Upper lobe of right lung (tissue), 1 donor: ENCODE results near the gene CHRNA4. TPM values are rescaled to one million over a fixed set of nuclear protein-coding genes. Genes with fewer than 3 reads are reported as not detected.

ENCODE experiments used
- ATAC-seq: fragments of 200-7000 bp; cut with Tn5 transposase; one replicate; pipeline ENCODE4 v1.9.1; 2020; ENCODE audit warnings: mild to moderate bottlenecking, moderate library complexity
- DNase-seq: peaks from one replicate; pipeline ENCODE4 v3.0.0-alpha.2; 2020
- H3K27ac ChIP-seq: fragments of 200-600 bp; one replicate; pipeline ENCODE4 v1.8.0; 2022
- H3K27me3 ChIP-seq: fragments of 200-600 bp; one replicate; pipeline ENCODE4 v1.8.0; 2022; ENCODE audit warnings: mild to moderate bottlenecking
- H3K36me3 ChIP-seq: fragments of 200-600 bp; one replicate; pipeline ENCODE4 v1.8.0; 2022
- H3K4me1 ChIP-seq: fragments of 200-600 bp; one replicate; pipeline ENCODE4 v1.8.0; 2022
- H3K4me3 ChIP-seq: fragments of 200-600 bp; one replicate; pipeline ENCODE4 v1.8.0; 2022; ENCODE audit warnings: mild to moderate bottlenecking
- H3K9me3 ChIP-seq: fragments of 200-600 bp; one replicate; pipeline ENCODE4 v1.8.0; 2022
- CTCF ChIP-seq: fragments of 200-600 bp; IDR thresholded peaks from one replicate; pipeline ENCODE4 v1.8.0; 2022; ENCODE audit warnings: antibody characterized with exemption
- intact Hi-C: fragments of 100-400 bp; cut with DNase I; formaldehyde crosslinking; loops from one replicate; pipeline ENCODE4 v1.11.0; 2022
- total RNA-seq: library from RNA; stranded (reverse); fragmentation: NEBNext Ultra II Directional; extraction: Animal tissue kit (Norgen Biotek cat#: 25700); gene quantifications from one replicate; pipeline ENCODE4 v1.2.1, GENCODE V29; 2021
- donor health status: DM: no; HTN: yes; CAD: no; lungs with severe emphysema.

Gene CHRNA4
- total RNA-seq, 1 donor from 2014 or later, result 0.06 TPM

- Histone ChIP-seq H3K27me3 (peaks cover 52% of the 10 kb centered on the region), H3K4me3 (no peak overlapping the region), H3K4me1 (no peaks in the 10 kb centered on the region), H3K9me3 (no peaks in the 10 kb centered on the region), H3K36me3 (no peaks in the 10 kb centered on the region), H3K27ac (no peak overlapping the region)
- no peak for DNase-seq
- intact Hi-C loops, result no loop called here
- ATAC-seq, result no peak
- no peak for TF ChIP-seq CTCF
Measured at GRCh38 chr20:63364801-63365585, 3.8 kb upstream of the CHRNA4 start.

- no peak for ATAC-seq
- H3K4me3 ChIP-seq, result no peak overlapping the region
- no peak overlapping the region for H3K27ac ChIP-seq
- H3K27me3 ChIP-seq, result peaks cover 58% of the 10 kb centered on the region
- no peak for DNase-seq
- no peaks in the 10 kb centered on the region for H3K36me3 ChIP-seq
- H3K9me3 ChIP-seq, result no peaks in the 10 kb centered on the region
- intact Hi-C loops, result no loop called here
- TF ChIP-seq CTCF, result no peak
- H3K4me1 ChIP-seq, result no peaks in the 10 kb centered on the region
Measured at GRCh38 chr20:63363981-63364561, 2.9 kb upstream of the CHRNA4 start.

- intact Hi-C loops, result no loop called here
- ATAC-seq (no peak), DNase-seq (no peak)
- Histone ChIP-seq H3K27ac (no peak overlapping the region), H3K4me1 (no peaks in the 10 kb centered on the region), H3K4me3 (no peak overlapping the region), H3K27me3 (peaks cover 64% of the 10 kb centered on the region), H3K36me3 (no peaks in the 10 kb centered on the region), H3K9me3 (no peaks in the 10 kb centered on the region)
- TF ChIP-seq CTCF, result no peak
Measured at GRCh38 chr20:63363013-63363957, 2.1 kb upstream of the CHRNA4 start.

- ATAC-seq (no peak), DNase-seq (no peak)
- no peaks in the 10 kb centered on the region for H3K4me1 ChIP-seq
- H3K36me3 ChIP-seq, result no peaks in the 10 kb centered on the region
- no peak overlapping the region for H3K27ac ChIP-seq
- H3K27me3 ChIP-seq, result peaks cover 68% of the 10 kb centered on the region
- no peak for TF ChIP-seq CTCF
- H3K4me3 ChIP-seq, result no peak overlapping the region
- intact Hi-C loops, result no loop called here
- no peaks in the 10 kb centered on the region for H3K9me3 ChIP-seq
Measured at GRCh38 chr20:63362436-63363009, 1.4 kb upstream of the CHRNA4 start.
